Thyroid gland (tissue), 4 donors: ENCODE results near the gene C11orf21.

Source experiments
- CTCF ChIP-seq, 6 experiments: fragments of 200-600 bp in 3 of 6; fragments of 450-650 bp in 3 of 6; sonication (generic) in 3 of 6; IDR thresholded peaks; one replicate each; pipeline ENCODE4 v1.5.1; 2016 to 2019; ENCODE audit warnings: antibody characterized with exemption in 6 of 6, mild to moderate bottlenecking in 2 of 6, inconsistent platforms in 1 of 6, moderate library complexity in 1 of 6
- POLR2A ChIP-seq, 2 donors: fragments of 450-650 bp; IDR thresholded peaks; one replicate each; pipeline ENCODE4 v1.6.1; 2017; ENCODE audit warnings: antibody characterized with exemption in 2 of 2, mild to moderate bottlenecking in 2 of 2, moderate library complexity in 1 of 2

GRCh38 chr11:2302306-2302895, 683 bp upstream of the C11orf21 start:
- TF ChIP-seq CTCF (IDR thresholded peaks at IDR 0.05) (no peak), POLR2A (IDR thresholded peaks at IDR 0.05) (no peak)
